ENCODE results near the gene TSPAN19. TPM values are rescaled to one million over a fixed set of nuclear protein-coding genes. Genes with fewer than 3 reads are reported as not detected.

TSPAN19 gene
- total RNA-seq, 6 experiments from 2014 or later, result not detected

GRCh38 chr12:85000729-85001128 is 35.3 kb downstream of the TSPAN19 start:
- peaks cover 19% of the 10 kb centered on the region for H3K9me3 Mint-ChIP-seq
- H3K27me3 Mint-ChIP-seq (ENCODE audit: insufficient read depth), result peaks cover 2% of the 10 kb centered on the region
- no peaks in the 10 kb centered on the region for H3K4me1 Mint-ChIP-seq (ENCODE audit: low read depth)
- H3K36me3 Mint-ChIP-seq (ENCODE audit: low read depth), result no peaks in the 10 kb centered on the region
- H3K4me3 Mint-ChIP-seq, result no peak overlapping the region
- H3K27ac Mint-ChIP-seq, result no peak overlapping the region
- TF ChIP-seq CTCF (IDR thresholded peaks at IDR 0.05), result no peak
- no peak for DNase-seq

- TF ChIP-seq CTCF (IDR thresholded peaks at IDR 0.05), result no peak
- no peaks in the 10 kb centered on the region for H3K4me1 Mint-ChIP-seq (ENCODE audit: low read depth)
- peaks cover 2% of the 10 kb centered on the region for H3K27me3 Mint-ChIP-seq (ENCODE audit: insufficient read depth)
- H3K4me3 Mint-ChIP-seq, result no peak overlapping the region
- peaks cover 7% of the 10 kb centered on the region for H3K9me3 Mint-ChIP-seq
- H3K27ac Mint-ChIP-seq, result no peak overlapping the region
- no peaks in the 10 kb centered on the region for H3K36me3 Mint-ChIP-seq (ENCODE audit: low read depth)
- DNase-seq, result no peak
Observed at GRCh38 chr12:84998341-84998740, 37.7 kb downstream of the TSPAN19 start.

GRCh38 chr12:84996759-84997158 is 39.3 kb downstream of the TSPAN19 start:
- no peaks in the 10 kb centered on the region for H3K36me3 Mint-ChIP-seq (ENCODE audit: low read depth)
- H3K4me1 Mint-ChIP-seq (ENCODE audit: low read depth), result no peaks in the 10 kb centered on the region
- H3K9me3 Mint-ChIP-seq, result peaks cover 7% of the 10 kb centered on the region
- H3K4me3 Mint-ChIP-seq, result no peak overlapping the region
- TF ChIP-seq CTCF (IDR thresholded peaks at IDR 0.05), result no peak
- no peak overlapping the region for H3K27ac Mint-ChIP-seq
- peaks cover 3% of the 10 kb centered on the region for H3K27me3 Mint-ChIP-seq (ENCODE audit: insufficient read depth)
- DNase-seq, result no peak

GRCh38 chr12:84995641-84996040 is 40.4 kb downstream of the TSPAN19 start:
- Mint-ChIP-seq H3K4me3 (no peak overlapping the region), H3K36me3 (ENCODE audit: low read depth) (no peaks in the 10 kb centered on the region), H3K27ac (no peak overlapping the region), H3K4me1 (ENCODE audit: low read depth) (no peaks in the 10 kb centered on the region), H3K9me3 (peaks cover 7% of the 10 kb centered on the region), H3K27me3 (ENCODE audit: insufficient read depth) (peaks cover 3% of the 10 kb centered on the region; the same call in 1 of the 2 replicates)
- no peak for DNase-seq
- no peak for TF ChIP-seq CTCF (IDR thresholded peaks at IDR 0.05)

- Mint-ChIP-seq H3K4me3 (no peak overlapping the region), H3K36me3 (ENCODE audit: low read depth) (no peaks in the 10 kb centered on the region), H3K9me3 (peaks cover 7% of the 10 kb centered on the region), H3K27ac (no peak overlapping the region), H3K4me1 (ENCODE audit: low read depth) (no peaks in the 10 kb centered on the region), H3K27me3 (ENCODE audit: insufficient read depth) (peaks cover 3% of the 10 kb centered on the region; the same call in 1 of the 2 replicates)
- no peak for DNase-seq
- no peak for TF ChIP-seq CTCF (IDR thresholded peaks at IDR 0.05)
Observed at GRCh38 chr12:84994426-84994825, 41.7 kb downstream of the TSPAN19 start.

GRCh38 chr12:84986586-84986985 is 49.5 kb downstream of the TSPAN19 start:
- DNase-seq, result no peak
- H3K9me3 Mint-ChIP-seq, result no peaks in the 10 kb centered on the region
- no peak for TF ChIP-seq CTCF (IDR thresholded peaks at IDR 0.05)
- no peak overlapping the region for H3K27ac Mint-ChIP-seq
- H3K4me1 Mint-ChIP-seq (ENCODE audit: low read depth), result no peaks in the 10 kb centered on the region
- no peak overlapping the region for H3K4me3 Mint-ChIP-seq
- no peaks in the 10 kb centered on the region for H3K36me3 Mint-ChIP-seq (ENCODE audit: low read depth)
- no peaks in the 10 kb centered on the region for H3K27me3 Mint-ChIP-seq (ENCODE audit: insufficient read depth)

Data from HFFc6 (cell line).